ENCODE data around the gene MT1H.

Gene MT1H

GRCh38 chr16:56690420-56691122, 21.0 kb downstream of the MT1H start:
- TF ChIP-seq, protein P1, sequence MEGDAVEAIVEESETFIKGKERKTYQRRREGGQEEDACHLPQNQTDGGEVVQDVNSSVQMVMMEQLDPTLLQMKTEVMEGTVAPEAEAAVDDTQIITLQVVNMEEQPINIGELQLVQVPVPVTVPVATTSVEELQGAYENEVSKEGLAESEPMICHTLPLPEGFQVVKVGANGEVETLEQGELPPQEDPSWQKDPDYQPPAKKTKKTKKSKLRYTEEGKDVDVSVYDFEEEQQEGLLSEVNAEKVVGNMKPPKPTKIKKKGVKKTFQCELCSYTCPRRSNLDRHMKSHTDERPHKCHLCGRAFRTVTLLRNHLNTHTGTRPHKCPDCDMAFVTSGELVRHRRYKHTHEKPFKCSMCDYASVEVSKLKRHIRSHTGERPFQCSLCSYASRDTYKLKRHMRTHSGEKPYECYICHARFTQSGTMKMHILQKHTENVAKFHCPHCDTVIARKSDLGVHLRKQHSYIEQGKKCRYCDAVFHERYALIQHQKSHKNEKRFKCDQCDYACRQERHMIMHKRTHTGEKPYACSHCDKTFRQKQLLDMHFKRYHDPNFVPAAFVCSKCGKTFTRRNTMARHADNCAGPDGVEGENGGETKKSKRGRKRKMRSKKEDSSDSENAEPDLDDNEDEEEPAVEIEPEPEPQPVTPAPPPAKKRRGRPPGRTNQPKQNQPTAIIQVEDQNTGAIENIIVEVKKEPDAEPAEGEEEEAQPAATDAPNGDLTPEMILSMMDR (IDR thresholded peaks at IDR 0.05; ENCODE audit: low read length, missing control alignments) = no peak
- H3K4me3 ChIP-seq (replicated peaks; ENCODE audit: low read depth, low read length) = no peak overlapping the region
- DNase-seq (ENCODE audit: low read depth) = no peak

DNA sequence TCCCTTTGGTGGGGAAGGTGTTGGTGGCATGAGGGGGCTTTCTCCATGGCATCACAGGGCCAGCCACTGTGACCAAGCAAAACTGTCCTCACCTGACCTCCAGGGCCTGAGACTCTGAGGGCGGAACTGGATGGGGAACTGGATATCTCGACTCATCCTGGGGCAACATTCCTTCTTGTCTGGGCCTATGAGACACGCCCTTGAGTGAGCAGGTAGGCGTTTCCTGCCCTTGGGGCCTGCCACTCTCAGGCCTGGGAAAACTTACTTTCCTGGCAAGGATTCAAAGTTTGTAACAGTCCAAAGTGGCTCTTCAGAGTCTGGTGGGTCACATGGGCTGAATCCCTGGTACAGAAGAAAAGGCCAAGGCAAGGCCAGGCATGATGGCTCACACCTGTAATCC, 22.3 kb downstream of the MT1H start:
- TF ChIP-seq, protein P1 (IDR thresholded peaks at IDR 0.05; ENCODE audit: low read length, missing control alignments) = no peak
- no peak overlapping the region for H3K4me3 ChIP-seq (replicated peaks; ENCODE audit: low read depth, low read length)
- peak; percentile 32 for DNase-seq (ENCODE audit: low read depth)

DNA sequence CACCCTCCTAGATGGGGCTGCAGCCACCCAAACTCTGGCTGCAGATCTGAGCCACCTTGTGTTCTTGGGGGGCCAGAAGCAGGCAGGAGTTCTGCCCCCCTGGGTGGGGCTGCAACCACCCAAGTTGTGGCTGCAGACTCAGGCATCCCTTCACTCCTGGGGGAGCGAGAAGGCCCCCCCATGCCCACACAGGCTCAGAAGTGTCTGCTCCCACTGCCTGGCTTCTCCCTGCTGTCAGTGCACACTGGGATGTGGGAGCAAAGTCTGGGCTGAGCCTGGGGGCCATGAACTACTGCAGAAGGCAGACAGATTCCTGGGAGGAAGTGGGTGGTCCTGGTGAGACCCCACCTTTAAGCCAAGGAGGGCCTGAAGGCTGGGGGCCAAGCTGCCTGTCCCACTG, 25.6 kb downstream of the MT1H start:
- H3K4me3 ChIP-seq (replicated peaks; ENCODE audit: low read depth, low read length) = no peak overlapping the region
- TF ChIP-seq, protein P1 (IDR thresholded peaks at IDR 0.05; ENCODE audit: low read length, missing control alignments) = no peak
- no peak for DNase-seq (ENCODE audit: low read depth)

DNA sequence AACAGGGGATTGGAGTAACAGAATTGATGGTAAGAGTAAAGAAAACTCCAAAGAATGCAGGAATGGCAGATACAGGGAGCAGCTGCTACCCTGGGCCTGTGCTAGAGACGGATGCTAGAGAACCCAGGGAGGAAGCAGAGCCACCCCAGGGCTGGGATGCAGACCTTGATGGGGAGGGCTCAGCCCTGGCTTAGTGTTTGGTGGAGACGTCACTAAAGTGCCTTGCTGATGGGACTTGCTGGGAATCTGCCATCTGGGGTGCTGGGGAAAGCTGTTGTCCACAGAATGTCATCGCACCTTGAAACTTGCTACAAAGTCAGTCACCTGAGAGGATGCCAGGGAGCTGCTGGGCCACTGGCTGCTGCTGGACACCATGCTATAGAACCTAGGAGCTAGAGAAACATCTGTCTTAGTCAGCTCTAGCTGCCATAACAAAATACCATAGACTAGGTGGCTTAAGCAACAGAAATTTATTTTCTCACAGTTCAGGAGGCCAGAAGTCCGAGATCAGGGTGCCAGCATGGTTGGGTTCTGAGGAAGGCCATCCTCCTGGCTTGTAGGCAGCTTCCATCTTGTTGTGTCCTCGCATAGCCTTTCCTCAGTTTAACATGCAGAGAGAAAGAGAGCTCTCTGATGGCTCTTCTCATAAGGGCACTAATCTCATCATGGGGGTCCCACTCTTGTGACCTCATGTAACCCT, 28.0 kb downstream of the MT1H start:
- TF ChIP-seq, protein P1 (IDR thresholded peaks at IDR 0.05; ENCODE audit: low read length, missing control alignments) = no peak

DNA sequence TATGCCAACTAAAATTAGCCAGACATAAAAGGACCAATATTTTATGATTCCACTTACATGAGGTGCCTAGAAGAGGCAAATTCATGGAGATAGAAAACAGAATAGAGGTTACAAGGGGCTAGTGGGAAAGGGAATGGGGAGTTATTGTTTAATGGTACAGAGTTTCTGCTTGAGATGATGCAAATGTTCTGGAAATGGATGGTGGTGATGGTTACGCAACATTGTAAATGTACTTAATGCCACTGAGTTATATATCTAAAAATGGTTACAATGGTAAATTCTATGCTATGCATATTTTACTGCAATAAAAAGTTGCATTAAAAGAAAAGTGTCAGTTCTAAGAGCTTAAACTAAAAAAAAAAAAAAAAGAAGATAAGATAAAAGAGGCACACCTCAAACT, 30.6 kb downstream of the MT1H start:
- TF ChIP-seq, protein P1 (IDR thresholded peaks at IDR 0.05; ENCODE audit: low read length, missing control alignments) = no peak
- no peak overlapping the region for H3K4me3 ChIP-seq (replicated peaks; ENCODE audit: low read depth, low read length)
- peak; percentile 53 for DNase-seq (ENCODE audit: low read depth)

More for the DNA sequence above, 28.0 kb downstream of the MT1H start:
- no peak overlapping the region for H3K4me3 ChIP-seq (replicated peaks; ENCODE audit: low read depth, low read length)
- DNase-seq (ENCODE audit: low read depth) = no peak

DNA sequence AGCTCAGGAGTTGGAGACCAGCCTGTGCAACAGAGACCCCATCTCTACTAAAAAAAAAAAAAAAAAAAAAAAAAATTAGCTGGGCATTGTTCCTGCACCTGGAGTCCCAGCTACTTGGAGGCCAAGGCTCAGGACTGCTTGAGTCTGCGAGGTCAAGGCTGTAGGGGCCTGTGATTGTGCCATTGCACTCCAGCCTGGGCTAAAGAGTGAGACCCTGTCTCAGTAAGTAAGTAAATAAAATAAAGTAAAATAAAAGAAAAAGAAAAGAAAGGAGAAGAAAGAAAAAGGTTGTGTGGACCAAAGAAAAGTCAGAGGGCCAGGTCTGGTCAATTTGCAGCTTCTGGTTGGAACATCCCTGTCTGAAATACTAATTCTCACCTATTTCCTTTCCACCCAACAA, 31.0 kb downstream of the MT1H start:
- DNase-seq (ENCODE audit: low read depth) = no peak
- TF ChIP-seq, protein P1 (IDR thresholded peaks at IDR 0.05; ENCODE audit: low read length, missing control alignments) = no peak
- no peak overlapping the region for H3K4me3 ChIP-seq (replicated peaks; ENCODE audit: low read depth, low read length)

Measured in fibroblast of pulmonary artery (primary cell).